ENCODE data around the gene KCNIP4. TPM values are rescaled to one million over a fixed set of nuclear protein-coding genes. Genes with fewer than 3 reads are reported as not detected.

KCNIP4 gene
- total and polyA plus RNA-seq, 10 of the 15 experiments (the other 5 are each of a cell fraction or from before 2014, with no cell fraction given) = 0.03 to 0.23 (median 0.13) TPM; not detected in 7

DNA sequence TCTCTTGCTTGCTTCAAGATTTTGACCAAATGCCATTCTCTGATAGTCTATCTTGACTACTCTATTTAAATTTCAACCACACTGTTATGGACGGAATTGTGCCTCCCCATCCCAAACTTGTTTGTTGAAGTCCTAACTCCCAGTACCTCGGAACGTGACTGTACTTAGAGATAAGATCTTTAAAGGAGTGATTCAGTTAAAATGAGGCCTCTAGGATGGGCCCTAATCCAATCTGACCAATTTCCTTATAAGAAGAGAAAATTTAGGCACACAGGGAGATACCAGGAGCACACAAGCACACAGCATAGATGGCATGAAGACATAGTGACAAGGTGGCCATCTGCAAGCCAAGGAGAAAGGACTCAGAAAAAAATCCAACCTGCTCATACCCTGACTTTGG is 269.9 kb downstream of the KCNIP4 start:
- no peaks in the 10 kb centered on the region for H3K9me3 ChIP-seq (replicated peaks; ENCODE audit: control insufficient read depth, insufficient read depth, low read length)
- ATAC-seq (no peak), DNase-seq (ENCODE audit: low read depth, low spot score) (no peak), FAIRE-seq (no peak)
- no peaks in the 10 kb centered on the region for H3K36me3 ChIP-seq (ENCODE audit: control insufficient read depth in 2 of 2, insufficient read depth in 2 of 2, low read length in 1 of 2)
- WGBS (ENCODE audit: insufficient coverage, insufficient replicate concordance, low lambda C conversion rate, missing lambda C conversion rate) = 2% methylated on average over 3 of the region's 3 CpGs
- H4K20me1 ChIP-seq (ENCODE audit: control insufficient read depth, insufficient read depth) = no peaks in the 10 kb centered on the region
- no peaks in the 10 kb centered on the region for H3K79me2 ChIP-seq (ENCODE audit: control insufficient read depth, insufficient read depth, low read length)
- H3K4me1 ChIP-seq (ENCODE audit: control insufficient read depth, insufficient read depth, low read length) = no peaks in the 10 kb centered on the region
- H3K4me3 ChIP-seq = no peak overlapping the region
- H3K4me2 ChIP-seq (ENCODE audit: control insufficient read depth, insufficient read depth) = no peak overlapping the region
- no TSS peak for BruUV-seq (replicated peaks)
- TF ChIP-seq ZNF274 (IDR thresholded peaks at IDR 0.05; ENCODE audit: insufficient read depth, insufficient read length) (no peak), MEF2B (IDR thresholded peaks at IDR 0.05; ENCODE audit: partially characterized antibody, poor library complexity, severe bottlenecking) (no peak), GABPA (IDR thresholded peaks at IDR 0.05; ENCODE audit: low read depth) (no peak), FOXM1 (IDR thresholded peaks at IDR 0.05; ENCODE audit: low read depth, low read length) (no peak), ZZZ3 (IDR thresholded peaks at IDR 0.05; ENCODE audit: control insufficient read depth, insufficient read length, low read depth) (no peak), HCFC1 (IDR thresholded peaks at IDR 0.05; ENCODE audit: low read length) (no peak)
- TF ChIP-seq, protein P1, sequence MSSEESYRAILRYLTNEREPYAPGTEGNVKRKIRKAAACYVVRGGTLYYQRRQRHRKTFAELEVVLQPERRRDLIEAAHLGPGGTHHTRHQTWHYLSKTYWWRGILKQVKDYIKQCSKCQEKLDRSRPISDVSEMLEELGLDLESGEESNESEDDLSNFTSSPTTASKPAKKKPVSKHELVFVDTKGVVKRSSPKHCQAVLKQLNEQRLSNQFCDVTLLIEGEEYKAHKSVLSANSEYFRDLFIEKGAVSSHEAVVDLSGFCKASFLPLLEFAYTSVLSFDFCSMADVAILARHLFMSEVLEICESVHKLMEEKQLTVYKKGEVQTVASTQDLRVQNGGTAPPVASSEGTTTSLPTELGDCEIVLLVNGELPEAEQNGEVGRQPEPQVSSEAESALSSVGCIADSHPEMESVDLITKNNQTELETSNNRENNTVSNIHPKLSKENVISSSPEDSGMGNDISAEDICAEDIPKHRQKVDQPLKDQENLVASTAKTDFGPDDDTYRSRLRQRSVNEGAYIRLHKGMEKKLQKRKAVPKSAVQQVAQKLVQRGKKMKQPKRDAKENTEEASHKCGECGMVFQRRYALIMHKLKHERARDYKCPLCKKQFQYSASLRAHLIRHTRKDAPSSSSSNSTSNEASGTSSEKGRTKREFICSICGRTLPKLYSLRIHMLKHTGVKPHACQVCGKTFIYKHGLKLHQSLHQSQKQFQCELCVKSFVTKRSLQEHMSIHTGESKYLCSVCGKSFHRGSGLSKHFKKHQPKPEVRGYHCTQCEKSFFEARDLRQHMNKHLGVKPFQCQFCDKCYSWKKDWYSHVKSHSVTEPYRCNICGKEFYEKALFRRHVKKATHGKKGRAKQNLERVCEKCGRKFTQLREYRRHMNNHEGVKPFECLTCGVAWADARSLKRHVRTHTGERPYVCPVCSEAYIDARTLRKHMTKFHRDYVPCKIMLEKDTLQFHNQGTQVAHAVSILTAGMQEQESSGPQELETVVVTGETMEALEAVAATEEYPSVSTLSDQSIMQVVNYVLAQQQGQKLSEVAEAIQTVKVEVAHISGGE (CRISPR knock-in tag; IDR thresholded peaks at IDR 0.05) = no peak
- intact Hi-C loops (cut with micrococcal nuclease; ENCODE audit: unreplicated experiment) = no loop called here
- no peaks in the 10 kb centered on the region for H3K27me3 ChIP-seq (replicated peaks in 1 of 2; ENCODE audit: control insufficient read depth in 2 of 2, insufficient read depth in 2 of 2, low read length in 1 of 2)
- POLR2A ChIA-PET = no interaction called here
- RAD21 ChIA-PET (ENCODE audit: unreplicated experiment) = no interaction called here
- SMC1A ChIA-PET (ENCODE audit: uncharacterized antibody, unreplicated experiment) = no interaction called here
- in situ Hi-C loops (cut with MboI) = no loop called here
- no peak overlapping the region for H2AFZ ChIP-seq (ENCODE audit: control insufficient read depth, low read depth, low read length)
- CTCF ChIA-PET = no interaction called here
- H3K9ac ChIP-seq (ENCODE audit: control insufficient read depth, insufficient read depth, low read length) = no peak overlapping the region
- H3K27ac ChIP-seq (ENCODE audit: control insufficient read depth, insufficient read depth) = no peak overlapping the region

All from GM12878 (cell line).